Suprapubic skin (tissue), 4 donors: ENCODE data around the gene OR8B8. TPM values are rescaled to one million over a fixed set of nuclear protein-coding genes. Genes with fewer than 3 reads are reported as not detected.

ENCODE experiments used
- DNase-seq, 2 donors: peaks; one replicate each; pipeline ENCODE4 v3.0.0-alpha.2; 2019; ENCODE audit warnings: low spot score in 2 of 2
- H3K27ac ChIP-seq: fragments of 200-600 bp; sonication (generic); one replicate; pipeline ENCODE4 v1.5.1; 2019
- H3K27me3 ChIP-seq: fragments of 200-600 bp; sonication (generic); one replicate; pipeline ENCODE4 v1.5.1; 2019
- H3K36me3 ChIP-seq: fragments of 200-600 bp; sonication (generic); one replicate; pipeline ENCODE4 v1.5.1; 2019
- H3K4me1 ChIP-seq: fragments of 200-600 bp; sonication (generic); one replicate; pipeline ENCODE4 v1.5.1; 2019
- H3K4me3 ChIP-seq: fragments of 200-600 bp; sonication (generic); one replicate; pipeline ENCODE4 v1.5.1; 2019; ENCODE audit warnings: mild to moderate bottlenecking
- H3K9me3 ChIP-seq: fragments of 200-600 bp; sonication (generic); one replicate; pipeline ENCODE4 v1.5.1; 2019
- EP300 ChIP-seq: sonication (generic); formaldehyde crosslinking; IDR thresholded peaks from one replicate; pipeline ENCODE4 v1.6.1; 2017; ENCODE audit warnings: antibody characterized with exemption
- POLR2A ChIP-seq, 2 donors: fragments of 450-650 bp; IDR thresholded peaks; one replicate each; pipeline ENCODE4 v1.6.1; 2017; ENCODE audit warnings: antibody characterized with exemption in 2 of 2, mild to moderate bottlenecking in 2 of 2, moderate library complexity in 2 of 2
- POLR2AphosphoS5 ChIP-seq, 3 donors: sonication (generic); formaldehyde crosslinking; IDR thresholded peaks; one replicate each; pipeline ENCODE4 v1.6.1; 2017; ENCODE audit warnings: antibody characterized with exemption in 3 of 3
- WGBS: methylation state at CpG from one replicate; pipeline ENCODE4 v1.1.5; 2018; 5-methylcytosine and 5-hydroxymethylcytosine counted together
- total RNA-seq, 4 donors: library from RNA; depleted of rRNA; stranded (reverse); fragments of >200 nt; gene quantifications; one replicate each; pipeline ENCODE4 v1.1.0, GENCODE V29; 2016
- TF ChIP-seq, protein P1 (sequence below), 2 donors: fragments of 200-600 bp in 1 of 2; fragments of 450-650 bp in 1 of 2; sonication (generic) in 1 of 2; IDR thresholded peaks; one replicate each; pipeline ENCODE4 v1.5.1; 2016 to 2019; ENCODE audit warnings: antibody characterized with exemption in 2 of 2, mild to moderate bottlenecking in 1 of 2, moderate library complexity in 1 of 2

Gene OR8B8
- total RNA-seq, 4 donors from 2014 or later: not detected

- TF ChIP-seq POLR2A (IDR thresholded peaks at IDR 0.05): no peak
- TF ChIP-seq, protein P1, sequence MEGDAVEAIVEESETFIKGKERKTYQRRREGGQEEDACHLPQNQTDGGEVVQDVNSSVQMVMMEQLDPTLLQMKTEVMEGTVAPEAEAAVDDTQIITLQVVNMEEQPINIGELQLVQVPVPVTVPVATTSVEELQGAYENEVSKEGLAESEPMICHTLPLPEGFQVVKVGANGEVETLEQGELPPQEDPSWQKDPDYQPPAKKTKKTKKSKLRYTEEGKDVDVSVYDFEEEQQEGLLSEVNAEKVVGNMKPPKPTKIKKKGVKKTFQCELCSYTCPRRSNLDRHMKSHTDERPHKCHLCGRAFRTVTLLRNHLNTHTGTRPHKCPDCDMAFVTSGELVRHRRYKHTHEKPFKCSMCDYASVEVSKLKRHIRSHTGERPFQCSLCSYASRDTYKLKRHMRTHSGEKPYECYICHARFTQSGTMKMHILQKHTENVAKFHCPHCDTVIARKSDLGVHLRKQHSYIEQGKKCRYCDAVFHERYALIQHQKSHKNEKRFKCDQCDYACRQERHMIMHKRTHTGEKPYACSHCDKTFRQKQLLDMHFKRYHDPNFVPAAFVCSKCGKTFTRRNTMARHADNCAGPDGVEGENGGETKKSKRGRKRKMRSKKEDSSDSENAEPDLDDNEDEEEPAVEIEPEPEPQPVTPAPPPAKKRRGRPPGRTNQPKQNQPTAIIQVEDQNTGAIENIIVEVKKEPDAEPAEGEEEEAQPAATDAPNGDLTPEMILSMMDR (IDR thresholded peaks at IDR 0.05): no peak
- TF ChIP-seq POLR2AphosphoS5 (IDR thresholded peaks at IDR 0.05): no peak
- no peak for TF ChIP-seq EP300
- Histone ChIP-seq H3K36me3 (no peaks in the 10 kb centered on the region), H3K9me3 (no peaks in the 10 kb centered on the region), H3K27me3 (no peaks in the 10 kb centered on the region), H3K4me3 (no peak overlapping the region), H3K4me1 (no peaks in the 10 kb centered on the region), H3K27ac (no peak overlapping the region)
- 81% methylated on average over 3 of the region's 3 CpGs for WGBS
- DNase-seq: no peak
These were observed 34.1 kb upstream of the OR8B8 start for GRCh38 chr11:124479561-124479960.

DNA sequence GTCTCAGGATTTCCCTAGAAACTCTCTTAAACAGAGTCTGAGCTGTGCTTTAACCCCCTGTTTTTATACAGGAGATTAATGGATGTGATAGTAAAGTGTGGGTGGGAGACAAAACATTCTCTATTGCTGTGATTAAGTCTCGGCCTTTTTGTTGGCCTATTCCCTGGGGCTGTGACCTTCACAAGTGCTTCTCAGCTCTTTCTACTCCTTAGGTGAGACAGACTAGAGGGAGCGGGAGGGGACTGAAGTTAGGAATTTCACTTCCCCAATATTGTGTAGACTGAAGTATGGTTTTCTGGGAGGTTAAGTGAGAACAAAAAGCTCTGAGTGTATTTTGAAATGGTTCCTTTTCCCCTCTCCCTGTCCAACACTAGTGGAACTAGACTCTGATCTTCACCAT lies 29.8 kb upstream of the OR8B8 start:
- DNase-seq: no peak
- H3K27ac ChIP-seq: no peak overlapping the region
- no peak for TF ChIP-seq POLR2AphosphoS5 (IDR thresholded peaks at IDR 0.05)
- TF ChIP-seq EP300: no peak
- TF ChIP-seq POLR2A (IDR thresholded peaks at IDR 0.05): no peak
- TF ChIP-seq, protein P1 (IDR thresholded peaks at IDR 0.05): no peak
- H3K4me1 ChIP-seq: no peaks in the 10 kb centered on the region
- H3K27me3 ChIP-seq: no peaks in the 10 kb centered on the region
- H3K36me3 ChIP-seq: no peaks in the 10 kb centered on the region
- H3K9me3 ChIP-seq: no peaks in the 10 kb centered on the region
- H3K4me3 ChIP-seq: no peak overlapping the region
- WGBS: 69% methylated on average over 2 of the region's 2 CpGs

GRCh38 chr11:124474779-124475178 lies 29.3 kb upstream of the OR8B8 start:
- H3K27ac ChIP-seq: no peak overlapping the region
- H3K4me3 ChIP-seq: no peak overlapping the region
- H3K27me3 ChIP-seq: no peaks in the 10 kb centered on the region
- no peak for TF ChIP-seq POLR2AphosphoS5 (IDR thresholded peaks at IDR 0.05)
- no peak for TF ChIP-seq POLR2A (IDR thresholded peaks at IDR 0.05)
- TF ChIP-seq, protein P1 (IDR thresholded peaks at IDR 0.05): no peak
- TF ChIP-seq EP300: no peak
- 82% methylated on average over 2 of the region's 2 CpGs for WGBS
- H3K9me3 ChIP-seq: no peaks in the 10 kb centered on the region
- no peaks in the 10 kb centered on the region for H3K36me3 ChIP-seq
- DNase-seq: no peak
- no peaks in the 10 kb centered on the region for H3K4me1 ChIP-seq

- TF ChIP-seq EP300: no peak
- TF ChIP-seq POLR2AphosphoS5 (IDR thresholded peaks at IDR 0.05): no peak
- TF ChIP-seq POLR2A (IDR thresholded peaks at IDR 0.05): no peak
- TF ChIP-seq, protein P1 (IDR thresholded peaks at IDR 0.05): no peak
- DNase-seq: no peak
- no peak overlapping the region for H3K4me3 ChIP-seq
- WGBS: 73% methylated on average over 1 of the region's 1 CpG
- H3K4me1 ChIP-seq: no peaks in the 10 kb centered on the region
- H3K9me3 ChIP-seq: no peaks in the 10 kb centered on the region
- H3K27me3 ChIP-seq: no peaks in the 10 kb centered on the region
- H3K27ac ChIP-seq: no peak overlapping the region
- H3K36me3 ChIP-seq: no peaks in the 10 kb centered on the region
These were observed 28.6 kb upstream of the OR8B8 start for GRCh38 chr11:124474079-124474478.

GRCh38 chr11:124473476-124473875 lies 28.0 kb upstream of the OR8B8 start:
- H3K4me3 ChIP-seq: no peak overlapping the region
- TF ChIP-seq, protein P1 (IDR thresholded peaks at IDR 0.05): no peak
- no peak for TF ChIP-seq POLR2A (IDR thresholded peaks at IDR 0.05)
- TF ChIP-seq POLR2AphosphoS5 (IDR thresholded peaks at IDR 0.05): no peak
- TF ChIP-seq EP300: no peak
- 66% methylated on average over 1 of the region's 1 CpG for WGBS
- H3K36me3 ChIP-seq: no peaks in the 10 kb centered on the region
- no peaks in the 10 kb centered on the region for H3K9me3 ChIP-seq
- no peak overlapping the region for H3K27ac ChIP-seq
- H3K27me3 ChIP-seq: no peaks in the 10 kb centered on the region
- no peaks in the 10 kb centered on the region for H3K4me1 ChIP-seq
- DNase-seq: no peak
